HG03469 (cell line): ENCODE measurements around the gene AFG1L.
"Not testable (repeated sequence)": the region's sequence is repeated elsewhere in the genome, so short reads cannot be mapped to it uniquely, and the experiment has no call there.

Experiments
- ATAC-seq: cut with Tn5 transposase; IDR thresholded peaks from one replicate; pipeline ENCODE4 v1.9.1; 2021; ENCODE audit warnings: mild to moderate bottlenecking, moderate library complexity, moderate number of reproducible peaks; ENCODE audit not compliant: unreplicated experiment

The AFG1L gene

DNA sequence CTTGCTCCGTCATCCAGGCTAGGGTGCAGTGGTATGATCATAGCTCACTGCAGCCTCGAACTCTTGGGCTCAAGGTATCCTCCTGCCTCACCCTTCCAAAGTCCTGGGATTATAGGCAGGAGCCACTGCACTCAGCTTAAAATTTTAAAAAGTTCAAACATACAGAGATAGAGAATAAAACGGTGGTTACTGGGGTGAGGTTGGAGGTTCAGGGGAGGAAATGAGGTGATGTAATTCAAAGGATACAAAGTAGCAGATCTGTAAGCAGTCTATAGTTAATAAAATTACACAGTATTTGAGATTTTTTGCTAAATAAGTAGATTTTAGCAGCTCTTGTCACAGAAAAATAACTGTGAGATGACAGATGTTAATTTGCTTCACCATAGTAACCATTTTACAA is 7.5 kb upstream of the AFG1L start:
- no peak for ATAC-seq

DNA sequence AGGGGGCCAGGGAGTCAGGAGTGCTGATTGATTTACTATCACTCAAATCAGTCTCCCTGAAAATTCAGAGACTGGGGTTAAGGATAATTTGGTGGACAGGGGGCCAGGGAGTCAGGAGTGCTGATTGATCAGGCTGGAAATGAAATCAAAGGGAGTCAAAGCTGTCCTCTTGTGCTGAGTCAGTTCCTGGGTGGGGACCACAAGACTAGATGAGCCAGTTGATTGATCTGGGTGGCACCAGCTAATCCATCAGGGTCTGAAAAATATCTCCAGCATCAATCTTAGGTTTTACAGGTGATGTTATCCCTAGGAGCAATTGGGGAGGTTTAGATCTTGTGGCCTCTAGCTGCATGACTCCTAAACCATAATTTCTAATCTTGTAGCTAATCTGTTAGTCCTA is 6.1 kb upstream of the AFG1L start:
- ATAC-seq, result no peak

DNA sequence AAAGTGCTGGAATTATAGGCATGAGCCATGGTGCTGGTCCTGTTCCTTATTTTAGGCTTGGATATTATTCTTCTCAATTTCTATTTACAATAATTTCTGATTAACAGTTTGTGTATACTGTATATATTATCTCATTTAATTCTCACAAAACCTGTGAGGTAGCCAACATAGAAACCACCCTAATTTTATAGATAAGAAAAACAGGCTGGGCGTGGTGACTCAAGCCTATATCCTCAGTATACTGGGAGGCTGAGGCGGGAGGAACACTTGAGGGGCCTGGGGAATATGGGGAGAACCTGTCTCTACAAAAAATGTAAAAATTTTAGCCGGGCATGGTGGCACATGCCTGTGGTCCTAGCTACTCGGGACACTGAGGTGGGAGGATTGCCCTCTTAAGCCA is 3.8 kb upstream of the AFG1L start:
- no peak for ATAC-seq

DNA sequence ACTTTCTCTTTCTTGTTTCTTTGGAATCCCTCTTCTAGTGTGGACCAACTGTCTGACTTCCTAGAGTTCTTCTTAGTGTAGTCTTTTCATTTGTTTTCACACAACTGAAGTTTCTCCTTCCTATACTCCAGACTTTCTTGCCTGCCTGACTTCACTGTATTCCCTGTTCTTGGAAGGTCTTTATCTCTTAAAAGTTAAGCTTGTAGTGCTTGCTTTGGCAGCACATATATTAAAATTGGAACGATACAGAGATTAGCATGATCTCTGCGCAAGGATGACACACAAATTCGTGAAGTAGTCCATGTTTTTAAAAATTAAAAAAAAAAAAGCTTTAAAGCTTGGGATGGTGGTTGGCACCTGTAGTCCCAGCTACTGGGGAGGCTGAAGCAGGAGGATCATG is 2.3 kb upstream of the AFG1L start:
- not testable (repeated sequence) for ATAC-seq

DNA sequence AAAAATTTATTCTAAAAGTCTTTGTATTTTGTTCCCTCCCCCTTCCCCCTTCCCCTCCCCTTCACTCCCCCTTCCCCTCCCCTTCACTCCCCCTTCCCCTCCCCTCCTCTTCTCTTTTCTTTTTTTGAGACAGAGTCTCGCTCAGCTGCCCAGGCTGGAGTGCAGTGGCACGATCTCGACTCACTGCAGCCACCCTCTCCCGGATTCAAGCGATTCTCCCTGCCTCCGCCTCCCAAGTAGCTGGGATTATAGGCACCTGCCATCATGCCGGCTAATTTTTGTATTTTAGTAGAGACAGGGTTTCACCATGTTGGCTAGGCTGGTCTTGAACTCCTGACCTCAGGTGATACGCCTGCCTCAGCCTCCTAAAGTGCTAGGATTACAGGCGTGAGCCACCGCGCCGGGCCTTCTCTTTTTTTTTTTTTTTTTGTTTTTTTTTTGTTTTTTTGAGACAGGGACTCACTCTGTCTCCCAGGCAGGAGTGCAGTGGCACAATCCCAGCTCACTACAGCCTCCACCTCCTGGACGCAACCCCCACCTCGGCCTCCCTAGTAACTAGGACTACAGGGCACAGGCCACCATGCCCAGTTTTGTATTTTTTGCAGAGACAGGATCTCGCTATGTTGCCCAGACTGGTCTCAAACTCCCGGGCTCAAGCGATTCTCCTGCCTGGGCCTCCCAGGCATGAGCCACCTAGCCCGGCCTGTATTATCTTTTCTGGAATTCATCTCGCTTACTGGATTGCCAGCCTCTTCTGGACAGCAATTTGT is 1.1 kb upstream of the AFG1L start:
- ATAC-seq, result no peak

DNA sequence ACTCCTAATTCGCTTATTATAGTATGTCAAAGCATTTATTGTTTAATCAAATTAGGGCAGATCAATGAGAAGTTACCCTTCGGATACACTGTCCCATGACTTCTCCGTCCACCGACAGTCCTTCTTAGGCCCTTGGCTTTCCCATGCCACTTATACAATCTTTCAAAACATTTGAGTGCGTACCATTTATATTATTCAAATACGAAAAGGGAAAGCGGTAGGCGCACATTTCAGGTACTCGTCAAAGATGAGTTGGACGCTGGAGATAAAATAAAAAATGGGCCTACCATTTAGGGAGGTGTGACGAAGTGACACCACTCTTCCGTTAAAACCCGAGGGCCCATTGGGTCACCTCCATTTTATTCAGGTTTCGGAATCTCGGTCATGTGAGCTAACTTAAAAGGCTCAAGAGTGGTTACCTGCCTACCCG is 542 bp upstream of the AFG1L start:
- ATAC-seq, result peak; percentile 13

DNA sequence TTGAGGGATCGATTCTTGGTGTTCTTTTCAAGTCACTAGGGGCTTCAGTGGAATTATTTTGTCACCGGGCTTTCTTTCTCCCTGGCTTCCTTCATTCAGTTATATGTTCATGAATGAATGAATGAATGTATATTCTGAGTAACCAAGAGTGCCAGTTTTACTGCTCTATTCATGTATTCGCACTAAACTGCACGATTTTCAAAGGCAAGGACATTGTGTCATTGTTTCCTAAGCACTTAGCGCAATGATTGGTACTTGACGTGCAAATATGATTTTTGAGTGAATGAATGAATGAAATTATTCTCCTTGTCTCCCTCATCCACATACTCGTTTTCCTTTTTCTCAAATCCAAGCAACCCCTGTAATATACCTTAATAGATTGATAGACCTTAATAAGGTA is 822 bp downstream of the AFG1L start:
- ATAC-seq, result no peak

DNA sequence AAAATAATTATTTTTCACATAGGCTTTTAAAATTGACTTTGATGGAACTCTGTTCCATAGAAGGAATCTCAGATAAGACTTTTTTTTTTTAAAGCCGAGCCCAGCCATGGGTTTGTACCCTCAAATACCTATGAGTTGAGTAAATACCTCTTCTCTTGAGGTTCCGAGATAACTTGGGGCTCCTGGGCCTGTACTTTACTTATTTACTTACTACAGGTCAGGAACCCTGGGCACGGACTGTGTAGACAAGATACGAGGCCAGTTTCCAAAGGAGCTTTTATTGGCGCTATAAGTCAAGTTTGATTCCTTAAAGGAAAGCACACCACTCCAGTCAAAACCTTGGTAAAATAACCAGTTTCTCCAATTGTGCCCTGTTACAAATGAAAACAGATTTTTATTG is 7.5 kb downstream of the AFG1L start:
- ATAC-seq, result no peak

DNA sequence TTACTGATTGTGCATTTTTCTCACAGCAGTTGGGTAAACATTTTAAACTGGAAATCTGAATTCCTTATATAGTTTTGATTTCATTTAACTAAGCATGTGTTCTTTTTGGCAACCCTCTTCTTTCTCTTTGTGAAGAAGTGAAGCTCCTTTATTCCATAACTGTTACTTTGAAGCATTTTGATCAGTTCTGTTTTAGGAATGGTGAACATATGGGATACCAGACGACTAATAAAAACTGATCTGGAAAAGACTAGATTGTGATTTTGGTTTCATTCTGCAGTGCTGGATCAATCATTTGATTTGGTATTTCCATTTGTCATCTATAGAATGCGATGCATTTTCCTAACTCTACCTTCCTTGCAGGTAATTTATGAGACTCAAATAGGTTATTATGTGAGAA is 9.8 kb downstream of the AFG1L start:
- no peak for ATAC-seq

DNA sequence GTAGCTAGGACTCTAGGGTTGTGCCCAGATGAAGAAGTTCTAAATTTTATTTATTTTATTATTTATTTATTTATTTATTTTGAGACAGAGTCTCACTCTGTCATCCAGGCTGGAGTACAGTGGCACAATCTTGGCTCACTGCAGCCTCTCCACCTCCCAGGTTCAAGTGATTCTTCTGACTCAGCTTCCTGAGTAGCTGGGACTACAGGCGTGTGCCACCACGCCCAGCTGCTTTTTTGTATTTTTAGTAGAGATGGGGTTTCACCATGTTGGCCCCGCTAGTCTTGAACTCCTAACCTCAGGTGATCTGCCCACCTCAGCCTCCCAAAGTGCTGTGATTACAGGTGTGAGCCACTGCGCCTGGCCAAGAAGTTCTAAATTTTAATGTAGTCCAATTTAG is 13.8 kb downstream of the AFG1L start:
- ATAC-seq, result not testable (repeated sequence)

DNA sequence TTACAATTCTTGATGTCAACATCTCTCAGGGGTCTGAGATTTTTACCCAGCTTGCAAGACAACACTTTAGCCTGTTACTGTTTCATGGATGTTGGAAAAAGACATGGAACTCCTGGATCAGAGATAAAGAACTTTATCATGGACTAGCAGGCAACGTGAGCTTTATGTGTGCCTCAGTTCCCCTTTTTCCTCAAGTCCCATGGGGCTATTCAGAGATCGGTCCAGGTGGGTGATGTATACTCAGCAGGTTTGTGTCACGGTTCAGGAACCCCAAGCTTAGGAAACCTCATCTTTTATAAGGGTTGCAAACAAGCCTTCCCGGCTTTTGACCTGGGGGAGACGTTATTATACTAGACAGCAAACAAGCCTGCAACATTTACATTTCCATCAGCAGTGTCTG is 15.0 kb downstream of the AFG1L start:
- no peak for ATAC-seq

DNA sequence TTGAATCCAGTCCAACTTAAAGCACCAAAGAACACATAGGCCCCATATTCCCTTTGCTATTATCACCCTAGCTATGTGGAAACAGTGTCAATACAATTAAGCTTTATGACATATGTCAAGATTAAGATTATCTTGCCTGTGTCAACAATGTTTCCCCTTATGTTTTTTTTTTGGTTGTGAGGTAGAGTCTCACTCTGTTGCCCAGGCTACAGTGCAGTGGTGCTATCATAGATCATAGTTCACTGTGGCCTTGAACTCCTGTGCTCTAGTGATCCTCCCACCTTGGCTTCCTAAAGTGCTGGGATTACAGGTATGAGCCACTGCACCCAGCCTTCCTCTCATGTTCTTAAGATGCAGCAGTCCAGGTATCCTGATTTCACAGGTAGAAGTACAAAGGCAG is 17.8 kb downstream of the AFG1L start:
- ATAC-seq, result no peak

DNA sequence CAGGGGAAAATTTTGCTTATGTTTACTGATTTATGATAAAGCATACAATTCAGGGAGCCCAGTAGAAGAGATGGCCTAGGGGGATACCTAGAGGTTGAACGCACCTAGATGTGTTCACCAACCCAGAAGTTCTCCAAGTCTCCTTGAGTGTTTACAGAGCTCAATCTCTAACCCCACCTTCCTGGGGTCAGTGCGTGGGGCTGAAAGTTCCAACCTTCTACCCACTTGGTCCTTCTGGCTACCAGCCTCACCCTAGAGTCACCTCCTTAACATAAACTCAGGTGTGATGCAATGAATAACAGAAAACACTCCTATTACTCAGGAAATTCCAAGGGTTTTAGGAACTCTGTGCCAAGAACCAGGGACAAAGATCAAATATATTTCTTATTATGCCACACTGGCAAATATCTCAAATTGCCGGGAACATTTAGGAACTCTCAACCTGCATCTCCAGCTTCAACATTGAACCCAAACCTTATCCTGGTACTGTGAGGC is 26.4 kb downstream of the AFG1L start:
- ATAC-seq, result no peak

DNA sequence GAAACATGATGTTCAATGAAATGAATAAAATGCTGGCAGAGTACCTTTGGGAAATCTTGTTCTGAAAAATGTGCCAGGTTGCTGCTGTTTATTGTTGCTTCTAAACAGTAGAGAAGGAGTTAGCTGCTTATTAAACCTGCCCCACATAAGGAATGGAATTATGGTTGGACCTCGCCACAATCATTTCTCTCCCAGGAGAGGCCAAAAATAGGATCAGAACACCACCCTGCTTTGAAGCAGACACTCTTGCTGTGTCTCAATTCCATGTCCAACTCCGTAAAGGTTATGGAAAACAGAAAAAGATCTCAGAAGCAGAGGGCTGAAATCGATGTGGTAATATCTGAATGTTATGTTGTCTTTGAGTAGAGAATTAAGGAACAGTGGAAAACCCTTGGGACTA is 27.9 kb downstream of the AFG1L start:
- no peak for ATAC-seq

DNA sequence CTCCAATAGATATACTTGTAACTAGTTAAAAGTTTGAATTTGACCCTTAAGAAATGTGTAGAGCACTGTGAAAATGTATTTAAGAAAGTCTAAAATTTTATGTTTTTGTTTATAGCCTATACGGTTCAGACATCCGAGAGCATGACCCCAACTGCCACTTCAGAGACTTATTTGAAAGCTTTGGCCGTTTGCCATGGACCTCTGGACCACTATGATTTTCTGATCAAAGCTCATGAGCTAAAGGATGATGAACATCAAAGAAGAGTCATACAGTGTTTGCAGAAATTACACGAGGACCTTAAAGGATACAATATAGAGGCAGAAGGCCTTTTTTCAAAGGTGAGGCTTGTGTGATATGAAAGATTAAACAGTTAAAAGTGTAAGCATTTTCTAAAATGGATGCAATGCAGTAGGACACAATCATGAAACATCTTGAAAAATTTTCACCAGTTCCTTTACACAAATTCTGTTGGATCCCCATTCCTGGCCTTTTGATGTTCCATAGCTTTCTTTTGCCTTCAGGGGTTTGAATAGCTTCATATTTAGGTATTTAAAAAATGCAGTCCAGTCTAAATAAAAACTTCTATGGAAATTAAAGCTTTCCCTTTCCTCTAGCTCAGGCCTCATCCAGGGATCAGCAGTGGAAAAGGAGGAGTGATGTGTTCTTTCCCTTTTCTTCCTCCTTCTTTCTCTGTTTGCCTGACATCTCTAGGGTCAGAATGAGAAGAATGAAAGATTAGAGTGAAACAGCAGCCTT is 29.0 kb downstream of the AFG1L start:
- no peak for ATAC-seq

DNA sequence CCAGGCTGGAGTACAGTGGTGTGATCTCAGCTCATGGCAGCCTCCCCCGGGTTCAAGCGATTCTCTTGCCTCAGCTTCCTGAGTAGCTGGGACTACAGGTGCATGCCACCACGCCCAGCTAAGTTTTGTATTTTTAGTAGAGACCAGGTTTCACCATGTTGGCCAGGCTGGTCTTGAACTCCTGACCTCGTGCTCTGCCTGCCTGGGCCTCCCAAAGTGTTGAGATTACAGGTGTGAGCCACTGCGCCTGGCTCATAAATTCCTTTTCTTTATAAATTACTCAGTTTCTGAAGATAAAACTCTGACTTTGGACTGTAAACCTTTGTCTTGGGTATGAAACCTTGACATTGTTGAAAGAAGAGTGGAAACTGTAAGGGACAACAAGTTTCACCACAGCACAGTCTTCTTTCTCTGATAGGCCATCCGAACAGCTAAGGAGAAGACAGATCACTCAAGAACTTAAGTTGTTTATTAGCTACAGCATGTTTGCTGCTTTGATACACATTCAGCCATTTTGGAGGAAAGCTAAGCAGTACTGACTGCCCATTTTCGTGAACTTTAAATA is 35.4 kb downstream of the AFG1L start:
- ATAC-seq, result not testable (repeated sequence)

DNA sequence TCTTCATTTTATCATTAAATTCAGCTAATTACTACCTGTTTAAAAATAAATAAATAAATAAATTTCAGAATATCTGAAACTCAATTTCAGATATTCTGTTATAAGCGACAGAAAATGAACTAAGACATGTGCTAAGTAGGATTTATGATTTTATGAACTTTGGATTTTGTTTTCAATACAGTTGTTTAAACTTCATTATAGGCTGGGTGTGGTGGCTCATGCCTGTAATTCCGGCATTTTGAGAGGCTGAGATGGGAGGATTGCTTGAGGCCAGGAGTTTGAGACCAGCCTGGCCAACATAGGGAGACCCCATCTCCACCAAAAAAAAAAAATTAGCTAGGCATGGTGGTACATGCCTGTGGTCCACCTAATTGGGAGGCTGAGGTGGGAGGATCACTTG is 36.0 kb downstream of the AFG1L start:
- no peak for ATAC-seq

DNA sequence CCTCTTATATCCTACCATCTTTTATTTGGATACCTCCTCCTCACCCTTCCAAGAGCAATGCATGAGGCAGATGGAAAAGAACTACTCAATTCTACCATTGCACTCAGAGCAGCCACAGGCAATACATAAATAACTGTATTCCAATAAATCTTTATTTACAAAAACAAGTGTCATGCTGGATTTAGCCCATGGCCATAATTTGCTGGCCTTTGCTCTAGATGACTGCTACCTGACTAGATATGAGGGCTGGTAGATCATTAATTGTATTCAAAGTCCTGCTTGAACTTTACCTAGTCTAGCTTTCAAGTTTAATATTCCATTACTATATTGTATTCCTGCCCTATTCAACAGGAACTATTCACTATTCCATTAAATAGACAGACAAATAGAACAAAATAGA is 37.1 kb downstream of the AFG1L start:
- ATAC-seq, result no peak

DNA sequence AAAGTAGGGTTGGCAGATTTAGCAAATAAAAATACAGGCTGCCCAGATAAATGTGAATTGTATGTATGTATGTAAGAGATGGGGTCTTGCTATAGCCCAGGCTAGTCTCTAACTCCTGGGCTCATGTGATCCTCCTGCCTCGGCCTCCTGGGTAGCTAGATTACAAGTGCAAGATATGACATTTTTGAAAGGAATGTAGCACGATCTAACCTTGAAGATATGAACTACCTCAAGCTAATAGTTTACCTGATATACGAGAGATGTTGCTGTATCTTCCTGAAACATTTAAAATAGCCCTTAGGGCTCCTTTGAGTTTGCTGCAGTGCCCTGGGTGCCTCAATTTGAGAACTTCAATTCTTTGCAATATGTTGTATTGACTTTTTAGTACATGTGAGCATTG is 42.1 kb downstream of the AFG1L start:
- ATAC-seq, result no peak

DNA sequence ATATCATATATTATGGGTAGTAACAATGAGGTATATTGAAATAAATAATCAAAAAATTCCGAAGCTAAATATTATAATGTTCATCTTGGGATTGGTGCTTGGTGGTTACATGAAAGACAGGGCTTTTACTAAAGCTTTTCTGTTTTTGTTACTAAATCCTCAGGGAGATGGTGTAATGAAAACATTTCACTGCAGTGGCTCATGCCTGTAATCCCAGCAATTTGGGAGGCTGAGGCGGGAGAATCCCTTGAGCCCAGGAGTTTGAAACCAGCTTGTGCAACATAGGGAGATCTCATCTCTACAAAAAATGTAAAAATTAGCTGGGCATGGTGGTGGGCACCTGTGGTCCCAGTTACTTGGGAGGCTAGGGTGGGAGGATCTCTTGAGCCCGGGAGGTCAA is 42.9 kb downstream of the AFG1L start:
- no peak for ATAC-seq

DNA sequence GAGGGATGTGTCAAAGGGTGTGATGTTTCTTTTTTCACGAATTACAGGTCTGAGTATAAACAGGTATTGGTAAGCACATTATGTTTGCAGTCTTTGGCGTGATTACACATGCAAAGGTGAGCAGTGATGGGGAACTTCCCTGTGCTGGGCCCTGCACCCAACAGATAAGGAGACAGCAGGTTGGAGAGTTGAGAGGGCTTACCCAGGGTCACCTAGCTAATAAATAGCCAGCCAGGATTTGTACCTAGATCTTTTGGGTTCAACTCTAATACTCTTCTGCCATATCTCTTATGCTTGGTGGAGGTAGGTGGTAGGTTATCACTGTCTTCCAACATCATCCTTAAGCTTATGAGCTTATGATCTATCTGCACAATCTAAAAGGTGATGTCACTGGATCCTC is 46.5 kb downstream of the AFG1L start:
- ATAC-seq, result no peak

DNA sequence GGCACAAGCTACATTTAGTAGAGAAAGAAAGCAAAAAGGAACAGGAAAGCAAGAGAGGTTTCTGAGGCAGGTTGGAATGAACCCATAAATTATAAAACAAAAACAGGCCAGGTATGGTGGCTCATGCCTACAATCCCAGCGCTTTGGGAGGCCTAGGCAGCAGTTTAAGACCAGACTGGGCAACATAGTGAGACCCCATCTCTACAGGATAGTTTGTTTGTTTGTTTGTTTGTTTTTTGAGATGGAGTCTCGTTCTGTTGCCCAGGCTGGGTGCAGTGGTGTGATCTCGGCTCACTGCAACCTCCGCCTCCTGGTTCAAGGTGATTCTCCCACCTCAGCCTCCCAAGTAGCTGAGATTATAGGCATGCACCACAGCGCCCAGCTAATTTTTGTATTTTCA is 49.0 kb downstream of the AFG1L start:
- no peak for ATAC-seq
